IMR-90 (cell line): ENCODE data around the gene C21orf58. TPM values are rescaled to one million over a fixed set of nuclear protein-coding genes. Genes with fewer than 3 reads are reported as not detected.

Source experiments
- ATAC-seq: fragments of 200-7000 bp; cut with Tn5 transposase; 2 replicates; pipeline ENCODE4 v1.9.1; 2020; ENCODE audit warnings: low read depth, mild to moderate bottlenecking, moderate library complexity
- BruUV-seq: library from RNA; stranded (reverse); fragments of 400-500 nt; replicated peaks from 2 replicates; lab custom pipeline; 2021; lab: Mats Ljungman, UMichigan
- CTCF ChIA-PET: fragments of 300-600 bp; formaldehyde crosslinking; extraction: SDS; loops from one replicate; lab custom pipeline; 2021; ENCODE audit warnings: antibody characterized with exemption; lab: Yijun Ruan, JAX
- POLR2A ChIA-PET: fragments of 300-600 bp; sonication (Branson Sonifier 250); formaldehyde crosslinking; loops from one replicate; lab custom pipeline; 2022; ENCODE audit warnings: antibody characterized with exemption; ENCODE audit not compliant: unreplicated experiment; lab: Charles Lee
- DNase-seq: peaks from one replicate; pipeline ENCODE4 v3.0.0; 2013
- H2AFZ ChIP-seq: replicated peaks from 2 replicates; pipeline ENCODE3; 2013; ENCODE audit warnings: low read length, mild to moderate bottlenecking; ENCODE audit not compliant: poor library complexity
- H2AK5ac ChIP-seq: 2 replicates; pipeline ENCODE4 v1.6.1; 2013; ENCODE audit warnings: low read depth, low read length, inconsistent platforms
- H2AK9ac ChIP-seq: replicated peaks from 2 replicates; pipeline ENCODE3; 2013; ENCODE audit warnings: mild to moderate bottlenecking, low read depth, low read length, moderate library complexity; ENCODE audit not compliant: poor library complexity
- H2BK120ac ChIP-seq: 2 replicates; pipeline ENCODE4 v1.6.1; 2013; ENCODE audit warnings: low read depth, low read length, inconsistent platforms
- H2BK15ac ChIP-seq: 3 replicates; pipeline ENCODE4 v1.6.1; 2013; ENCODE audit warnings: low read depth, low read length, inconsistent platforms
- H2BK20ac ChIP-seq: 2 replicates; pipeline ENCODE4 v1.6.1; 2013; ENCODE audit warnings: low read depth, mild to moderate bottlenecking, inconsistent platforms, low read length, moderate library complexity
- H2BK5ac ChIP-seq: 2 replicates; pipeline ENCODE4 v1.6.1; 2013; ENCODE audit warnings: mild to moderate bottlenecking, low read depth, low read length, inconsistent platforms; ENCODE audit not compliant: poor library complexity, severe bottlenecking
- H3K14ac ChIP-seq: replicated peaks from 2 replicates; pipeline ENCODE4 v1.6.1; 2013; ENCODE audit warnings: low read depth, low read length, inconsistent platforms
- H3K18ac ChIP-seq: 2 replicates; pipeline ENCODE4 v1.6.1; 2013; ENCODE audit warnings: low read depth, low read length, control low read depth
- H3K23ac ChIP-seq: 2 replicates; pipeline ENCODE4 v1.6.1; 2013; ENCODE audit warnings: low read depth, low read length, inconsistent platforms
- H3K27ac ChIP-seq: 2 replicates; pipeline ENCODE4 v1.5.1; 2013; ENCODE audit warnings: mild to moderate bottlenecking, control low read depth, low read length; ENCODE audit not compliant: insufficient read depth
- H3K27me3 ChIP-seq: 2 replicates; pipeline ENCODE4 v1.6.1; 2013; ENCODE audit warnings: low read length; ENCODE audit not compliant: control insufficient read depth, insufficient read depth
- H3K36me3 ChIP-seq: 2 replicates; pipeline ENCODE4 v1.6.1; 2013; ENCODE audit warnings: low read length, mixed read lengths; ENCODE audit not compliant: control insufficient read depth, insufficient read depth
- H3K4ac ChIP-seq: 2 replicates; pipeline ENCODE4 v1.6.1; 2013; ENCODE audit warnings: low read depth, low read length, inconsistent platforms
- H3K4me1 ChIP-seq: 2 replicates; pipeline ENCODE4 v1.6.1; 2013; ENCODE audit warnings: low read length, mixed read lengths; ENCODE audit not compliant: control insufficient read depth, insufficient read depth
- H3K4me2 ChIP-seq: 2 replicates; pipeline ENCODE4 v1.6.1; 2013; ENCODE audit warnings: low read depth, mild to moderate bottlenecking, control low read depth, low read length, moderate library complexity
- H3K4me3 ChIP-seq: 2 replicates; pipeline ENCODE4 v1.5.1; 2013; ENCODE audit warnings: low read depth, mild to moderate bottlenecking, control low read depth, low read length, moderate library complexity; ENCODE audit not compliant: insufficient read depth
- H3K56ac ChIP-seq: 2 replicates; pipeline ENCODE4 v1.6.1; 2013; ENCODE audit warnings: low read length, inconsistent platforms; ENCODE audit not compliant: insufficient read depth; ENCODE audit errors: extremely low read depth
- H3K79me1 ChIP-seq, 2 experiments: 2 replicates each; pipeline ENCODE4 v1.6.1; 2013; ENCODE audit warnings: low read length in 2 of 2, inconsistent platforms in 1 of 2, low read depth in 1 of 2
- H3K9ac ChIP-seq: 2 replicates; pipeline ENCODE4 v1.6.1; 2013; ENCODE audit warnings: low read depth, low read length, control low read depth
- H3K9me1 ChIP-seq: 2 replicates; pipeline ENCODE4 v1.6.1; 2013; ENCODE audit warnings: low read length, inconsistent platforms; ENCODE audit not compliant: insufficient read depth
- H3K9me3 ChIP-seq: 2 replicates; pipeline ENCODE4 v1.6.1; 2013; ENCODE audit warnings: low read length; ENCODE audit not compliant: control insufficient read depth, insufficient read depth
- H4K20me1 ChIP-seq: 2 replicates; pipeline ENCODE4 v1.6.1; 2013; ENCODE audit warnings: low read length, inconsistent platforms; ENCODE audit not compliant: insufficient read depth
- H4K5ac ChIP-seq: 2 replicates; pipeline ENCODE4 v1.6.1; 2013; ENCODE audit warnings: mild to moderate bottlenecking, low read depth, low read length, control low read depth
- H4K8ac ChIP-seq, 2 experiments: 2 replicates each; pipeline ENCODE4 v1.6.1; 2013; ENCODE audit warnings: low read depth in 2 of 2, low read length in 2 of 2, control low read depth in 1 of 2, inconsistent platforms in 1 of 2
- H4K91ac ChIP-seq: 2 replicates; pipeline ENCODE4 v1.6.1; 2013; ENCODE audit warnings: low read depth, low read length, inconsistent platforms; ENCODE audit not compliant: insufficient read depth
- CEBPB ChIP-seq: IDR thresholded peaks from 2 replicates; pipeline ENCODE4 v1.6.1; 2012; ENCODE audit warnings: low read depth, low read length, improper control_type of control experiment
- MAFK ChIP-seq: IDR thresholded peaks from 2 replicates; pipeline ENCODE4 v1.6.1; 2012; ENCODE audit warnings: low read depth, low read length, improper control_type of control experiment
- MAZ ChIP-seq: IDR thresholded peaks from 2 replicates; pipeline ENCODE4 v1.6.1; 2012; ENCODE audit warnings: low read depth, mild to moderate bottlenecking, low read length, improper control_type of control experiment, moderate library complexity, borderline replicate concordance
- POLR2A ChIP-seq: IDR thresholded peaks from 2 replicates; pipeline ENCODE4 v1.6.1; 2012; ENCODE audit warnings: mild to moderate bottlenecking, low read depth, low read length
- RFX5 ChIP-seq: IDR thresholded peaks from 2 replicates; pipeline ENCODE4 v1.8.0; 2012; ENCODE audit warnings: low read depth, mild to moderate bottlenecking, low read length, moderate library complexity
- WGBS, 2 experiments: methylation state at CpG; one replicate each; pipeline versions ENCODE4 v1.1.5 to v1.1.7; 2013; ENCODE audit warnings: missing lambda C conversion rate in 2 of 2; ENCODE audit not compliant: insufficient read length in 1 of 2; ENCODE audit errors: extremely low coverage in 2 of 2; 5-methylcytosine and 5-hydroxymethylcytosine counted together
- dilution Hi-C: fragments of 300-500 bp; cut with HindIII; formaldehyde crosslinking; loops from one replicate; pipeline ENCODE4 v1.14.3; 2018; ENCODE audit warnings: low sequenced_read_pairs; ENCODE audit not compliant: unreplicated experiment
- in situ Hi-C: fragments of 300-500 bp; cut with MboI; formaldehyde crosslinking; loops from 3 replicates; pipeline ENCODE4 v1.14.3; 2019; ENCODE audit warnings: low sequenced_read_pairs, inconsistent platforms, mixed read lengths
- intact Hi-C: fragments of 100-400 bp; cut with micrococcal nuclease; formaldehyde crosslinking; loops from 2 replicates; pipeline ENCODE4 v1.10.0; 2022
- polyA plus RNA-seq, 3 experiments: library from polyadenylated mRNA; depleted of rRNA; stranded (reverse); fragments of >200 nt; gene quantifications; 2 replicates each; pipeline ENCODE4 v1.2.3, GENCODE V29; 2012; ENCODE audit warnings: low replicate concordance in 1 of 3
- total RNA-seq: library from RNA; depleted of rRNA; stranded (reverse); fragments of >200 nt; gene quantifications from 2 replicates; pipeline ENCODE4 v1.2.3, GENCODE V29; 2012
- TF ChIP-seq, protein P1 (sequence below): conservative IDR thresholded peaks from 2 replicates; pipeline ENCODE4 v1.5.1; 2012; ENCODE audit warnings: mild to moderate bottlenecking, low read depth, low read length, improper control_type of control experiment
- TF ChIP-seq, protein P2 (sequence below): fragments of 150-350 bp; IDR thresholded peaks from 2 replicates; pipeline ENCODE4 v1.6.1; 2017; ENCODE audit warnings: mild to moderate bottlenecking, antibody characterized with exemption, low read length, low read depth

Gene C21orf58
- total and polyA plus RNA-seq, 2 of the 4 experiments (the other 2 are of a cell fraction) = 2.7 to 6.2 TPM

DNA sequence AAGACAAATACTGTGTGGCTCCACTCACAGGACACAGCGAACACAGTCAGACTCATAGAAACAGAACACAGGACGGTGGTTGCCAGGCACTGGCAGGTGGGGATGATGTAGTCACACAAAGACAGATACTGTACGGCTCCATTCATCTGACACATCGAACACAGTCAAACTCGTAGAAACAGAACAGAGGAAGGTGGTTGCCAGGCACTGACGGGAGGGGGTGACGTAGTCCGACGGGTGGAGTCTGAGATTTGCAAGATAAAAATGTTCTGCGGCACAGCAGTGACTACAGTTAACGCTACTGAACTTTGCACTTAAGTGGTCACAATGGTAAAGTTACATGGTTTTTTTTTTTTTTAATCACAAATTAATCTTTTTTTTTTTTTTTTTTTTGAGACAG lies 18.7 kb downstream of the C21orf58 start:
- Histone ChIP-seq H2BK120ac (no peak overlapping the region), H3K27ac (no peak overlapping the region), H2BK20ac (no peak overlapping the region), H3K9me1 (no peaks in the 10 kb centered on the region; the same call in 1 of the 2 replicates), H3K4me2 (no peak overlapping the region), H3K9me3 (no peaks in the 10 kb centered on the region), H4K20me1 (no peaks in the 10 kb centered on the region), H2AFZ (no peak overlapping the region), H4K91ac (no peak overlapping the region), H3K36me3 (peaks cover 12% of the 10 kb centered on the region), H3K18ac (no peak overlapping the region), H2AK9ac (no peak overlapping the region), H2BK15ac (no peak overlapping the region), H2AK5ac (no peak overlapping the region), H3K9ac (no peak overlapping the region), H3K56ac (no peak overlapping the region), H4K5ac (no peak overlapping the region), H3K27me3 (no peaks in the 10 kb centered on the region), H3K4me1 (no peaks in the 10 kb centered on the region), H3K4me3 (no peak overlapping the region), H3K23ac (no peak overlapping the region), H3K14ac (no peak overlapping the region), H4K8ac (no peak overlapping the region), H3K79me1 (peaks cover 5 to 9% of the 10 kb centered on the region in 2 experiments; a peak in 3 of 4 replicates), H3K4ac (no peak overlapping the region), H2BK5ac (no peak overlapping the region)
- ChIA-PET CTCF (no interaction called here), POLR2A (no interaction called here)
- intact Hi-C loops (no loop called here), in situ Hi-C loops (no loop called here), dilution Hi-C loops (no loop called here)
- BruUV-seq = no TSS peak
- DNase-seq = no peak
- no peak for ATAC-seq
- WGBS, 2 experiments = 99% methylated on average over 7 of the region's 11 CpGs; no CpG with 5 or more reads in 1 of the 2 experiments
- TF ChIP-seq, protein P1, sequence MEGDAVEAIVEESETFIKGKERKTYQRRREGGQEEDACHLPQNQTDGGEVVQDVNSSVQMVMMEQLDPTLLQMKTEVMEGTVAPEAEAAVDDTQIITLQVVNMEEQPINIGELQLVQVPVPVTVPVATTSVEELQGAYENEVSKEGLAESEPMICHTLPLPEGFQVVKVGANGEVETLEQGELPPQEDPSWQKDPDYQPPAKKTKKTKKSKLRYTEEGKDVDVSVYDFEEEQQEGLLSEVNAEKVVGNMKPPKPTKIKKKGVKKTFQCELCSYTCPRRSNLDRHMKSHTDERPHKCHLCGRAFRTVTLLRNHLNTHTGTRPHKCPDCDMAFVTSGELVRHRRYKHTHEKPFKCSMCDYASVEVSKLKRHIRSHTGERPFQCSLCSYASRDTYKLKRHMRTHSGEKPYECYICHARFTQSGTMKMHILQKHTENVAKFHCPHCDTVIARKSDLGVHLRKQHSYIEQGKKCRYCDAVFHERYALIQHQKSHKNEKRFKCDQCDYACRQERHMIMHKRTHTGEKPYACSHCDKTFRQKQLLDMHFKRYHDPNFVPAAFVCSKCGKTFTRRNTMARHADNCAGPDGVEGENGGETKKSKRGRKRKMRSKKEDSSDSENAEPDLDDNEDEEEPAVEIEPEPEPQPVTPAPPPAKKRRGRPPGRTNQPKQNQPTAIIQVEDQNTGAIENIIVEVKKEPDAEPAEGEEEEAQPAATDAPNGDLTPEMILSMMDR = no peak
- TF ChIP-seq MAFK = no peak
- TF ChIP-seq RFX5 = no peak
- no peak for TF ChIP-seq POLR2A
- TF ChIP-seq, protein P2, sequence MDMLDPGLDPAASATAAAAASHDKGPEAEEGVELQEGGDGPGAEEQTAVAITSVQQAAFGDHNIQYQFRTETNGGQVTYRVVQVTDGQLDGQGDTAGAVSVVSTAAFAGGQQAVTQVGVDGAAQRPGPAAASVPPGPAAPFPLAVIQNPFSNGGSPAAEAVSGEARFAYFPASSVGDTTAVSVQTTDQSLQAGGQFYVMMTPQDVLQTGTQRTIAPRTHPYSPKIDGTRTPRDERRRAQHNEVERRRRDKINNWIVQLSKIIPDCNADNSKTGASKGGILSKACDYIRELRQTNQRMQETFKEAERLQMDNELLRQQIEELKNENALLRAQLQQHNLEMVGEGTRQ = no peak
- TF ChIP-seq MAZ = no peak
- TF ChIP-seq CEBPB = no peak
